H9 (cell line): ENCODE measurements around the gene PLD4. TPM values are rescaled to one million over a fixed set of nuclear protein-coding genes. Genes with fewer than 3 reads are reported as not detected.
A peak's percentile ranks its signal among the peaks of the same experiment; 100 is the strongest.

Experiments used
- DNase-seq: peaks from one replicate; pipeline ENCODE4 v3.0.0-alpha.2; 2017
- H2AFZ ChIP-seq: one replicate; pipeline ENCODE4 v1.6.1; 2013; ENCODE audit warnings: mild to moderate bottlenecking, low read length, control low read depth, moderate library complexity
- H2AK5ac ChIP-seq: 2 replicates; pipeline ENCODE4 v1.6.1; 2013; ENCODE audit warnings: low read length, control low read depth, mixed read lengths; ENCODE audit not compliant: insufficient read length
- H2BK120ac ChIP-seq: one replicate; pipeline ENCODE4 v1.6.1; 2013; ENCODE audit warnings: low read depth, mild to moderate bottlenecking, low read length, control low read depth, inconsistent platforms; ENCODE audit not compliant: poor library complexity, severe bottlenecking
- H2BK12ac ChIP-seq: 2 replicates; pipeline ENCODE4 v1.6.1; 2013; ENCODE audit warnings: low read length, control low read depth, mixed read lengths, low read depth; ENCODE audit not compliant: insufficient read length
- H2BK15ac ChIP-seq: 2 replicates; pipeline ENCODE4 v1.6.1; 2013; ENCODE audit warnings: low read depth, low read length, control low read depth
- H2BK20ac ChIP-seq: one replicate; pipeline ENCODE4 v1.6.1; 2013; ENCODE audit warnings: low read depth, mild to moderate bottlenecking, low read length, control low read depth, inconsistent platforms; ENCODE audit not compliant: poor library complexity, severe bottlenecking
- H2BK5ac ChIP-seq: 2 replicates; pipeline ENCODE4 v1.6.1; 2013; ENCODE audit warnings: low read length, control low read depth, mixed read lengths; ENCODE audit not compliant: insufficient read length
- H3K14ac ChIP-seq: 2 replicates; pipeline ENCODE4 v1.6.1; 2013; ENCODE audit warnings: low read length, control low read depth; ENCODE audit not compliant: insufficient read depth
- H3K18ac ChIP-seq: 2 replicates; pipeline ENCODE4 v1.6.1; 2013; ENCODE audit warnings: low read depth, mild to moderate bottlenecking, mixed read lengths, low read length, control low read depth; ENCODE audit not compliant: insufficient read length
- H3K23ac ChIP-seq: 2 replicates; pipeline ENCODE4 v1.6.1; 2013; ENCODE audit warnings: low read length, control low read depth, mixed read lengths, low read depth; ENCODE audit not compliant: insufficient read length
- H3K23me2 ChIP-seq: 2 replicates; pipeline ENCODE4 v1.6.1; 2013; ENCODE audit warnings: low read depth, mild to moderate bottlenecking, mixed read lengths, low read length, control low read depth; ENCODE audit not compliant: insufficient read length, poor library complexity, severe bottlenecking
- H3K27ac ChIP-seq: 2 replicates; pipeline ENCODE4 v1.5.1; 2013; ENCODE audit warnings: low read length, control low read depth, mixed read lengths, low read depth; ENCODE audit not compliant: insufficient read length
- H3K27me3 ChIP-seq: 2 replicates; pipeline ENCODE4 v1.6.1; 2013; ENCODE audit warnings: low read length, control low read depth, inconsistent platforms; ENCODE audit not compliant: insufficient read depth
- H3K4ac ChIP-seq: 2 replicates; pipeline ENCODE4 v1.6.1; 2013; ENCODE audit warnings: low read depth, mild to moderate bottlenecking, control low read depth, inconsistent platforms, low read length, moderate library complexity
- H3K4me1 ChIP-seq: 2 replicates; pipeline ENCODE4 v1.6.1; 2013; ENCODE audit warnings: low read length, control low read depth, inconsistent platforms; ENCODE audit not compliant: insufficient read depth
- H3K4me2 ChIP-seq: 2 replicates; pipeline ENCODE4 v1.6.1; 2013; ENCODE audit warnings: low read length, control low read depth, mixed read lengths; ENCODE audit not compliant: insufficient read length, insufficient read depth
- H3K56ac ChIP-seq: 2 replicates; pipeline ENCODE4 v1.6.1; 2013; ENCODE audit warnings: low read depth, mild to moderate bottlenecking, mixed read lengths, low read length, control low read depth; ENCODE audit not compliant: insufficient read length
- H3K79me1 ChIP-seq: 2 replicates; pipeline ENCODE4 v1.6.1; 2013; ENCODE audit warnings: low read depth, mild to moderate bottlenecking, moderate library complexity, low read length, control low read depth, inconsistent platforms; ENCODE audit not compliant: insufficient read depth, poor library complexity, severe bottlenecking
- H3K79me2 ChIP-seq: 2 replicates; pipeline ENCODE4 v1.6.1; 2013; ENCODE audit warnings: low read length, control low read depth, inconsistent platforms; ENCODE audit not compliant: insufficient read depth
- H3K9ac ChIP-seq: 2 replicates; pipeline ENCODE4 v1.6.1; 2013; ENCODE audit warnings: low read length, control low read depth, mixed read lengths; ENCODE audit not compliant: insufficient read length; ENCODE audit errors: extremely low read depth
- H3K9me3 ChIP-seq: one replicate; pipeline ENCODE4 v1.6.1; 2013; ENCODE audit warnings: low read depth, low read length, inconsistent platforms; ENCODE audit not compliant: control insufficient read depth
- H3T11ph ChIP-seq: one replicate; pipeline ENCODE4 v1.6.1; 2013; ENCODE audit warnings: mild to moderate bottlenecking, low read length, control low read depth, inconsistent platforms
- H4K20me1 ChIP-seq: one replicate; pipeline ENCODE4 v1.6.1; 2013; ENCODE audit not compliant: control insufficient read depth, insufficient read length, insufficient read depth
- H4K5ac ChIP-seq: 2 replicates; pipeline ENCODE4 v1.6.1; 2013; ENCODE audit warnings: low read depth, mild to moderate bottlenecking, mixed read lengths, low read length, control low read depth; ENCODE audit not compliant: insufficient read length
- H4K8ac ChIP-seq: replicated peaks from 2 replicates; pipeline ENCODE4 v1.6.1; 2013; ENCODE audit warnings: low read length, control low read depth, mixed read lengths, low read depth; ENCODE audit not compliant: insufficient read length
- H4K91ac ChIP-seq: 2 replicates; pipeline ENCODE4 v1.6.1; 2013; ENCODE audit warnings: low read depth, mild to moderate bottlenecking, moderate library complexity, mixed read lengths, low read length, control low read depth; ENCODE audit not compliant: insufficient read length
- H3K27ac Mint-ChIP-seq, 3 experiments: 2 replicates in 2 of 3; 3 replicates in 1 of 3; pipeline ENCODE4 v1.8.0; 2020 to 2021; ENCODE audit warnings: mixed read lengths in 3 of 3, mild to moderate bottlenecking in 1 of 3, moderate library complexity in 1 of 3
- H3K27me3 Mint-ChIP-seq: 2 replicates; pipeline ENCODE4 v1.8.0; 2021; ENCODE audit warnings: low read depth, mild to moderate bottlenecking, moderate library complexity, mixed read lengths
- H3K36me3 Mint-ChIP-seq, 3 experiments: 2 replicates in 2 of 3; 3 replicates in 1 of 3; pipeline ENCODE4 v1.8.0; 2020 to 2021; ENCODE audit warnings: low read depth in 3 of 3, mixed read lengths in 3 of 3; ENCODE audit not compliant: insufficient read depth in 1 of 3
- H3K4me1 Mint-ChIP-seq, 2 experiments: 2 replicates each; pipeline ENCODE4 v1.8.0; 2020; ENCODE audit warnings: mixed read lengths in 2 of 2
- H3K4me3 Mint-ChIP-seq, 2 experiments: 2 replicates in 1 of 2; 3 replicates in 1 of 2; pipeline ENCODE4 v1.8.0; 2020 to 2021; ENCODE audit warnings: mild to moderate bottlenecking in 2 of 2, mixed read lengths in 2 of 2, moderate library complexity in 1 of 2
- H3K9me3 Mint-ChIP-seq, 2 experiments: 2 replicates in 1 of 2; 3 replicates in 1 of 2; pipeline ENCODE4 v1.8.0; 2020; ENCODE audit warnings: mild to moderate bottlenecking in 2 of 2, mixed read lengths in 2 of 2, moderate library complexity in 1 of 2
- WGBS: extraction: QIAGEN DNeasy Blood & Tissue Kit; methylation state at CpG from one replicate; pipeline ENCODE4 v1.1.7; 2013; ENCODE audit warnings: missing lambda C conversion rate, low lambda C conversion rate, mixed read lengths; ENCODE audit not compliant: insufficient read length; ENCODE audit errors: extremely low coverage; 5-methylcytosine and 5-hydroxymethylcytosine counted together
- total RNA-seq: library from RNA; stranded (reverse); gene quantifications from 2 replicates; pipeline ENCODE4 v1.2.1, GENCODE V29; 2021
- TF ChIP-seq, protein P1 (sequence below): fragments of 200-600 bp; sonication (generic); conservative IDR thresholded peaks from 3 replicates; pipeline ENCODE4 v1.8.0; 2021; ENCODE audit warnings: antibody characterized with exemption, mild to moderate bottlenecking

Gene PLD4
- total RNA-seq, 1 experiment from 2014 or later: not detected

DNA sequence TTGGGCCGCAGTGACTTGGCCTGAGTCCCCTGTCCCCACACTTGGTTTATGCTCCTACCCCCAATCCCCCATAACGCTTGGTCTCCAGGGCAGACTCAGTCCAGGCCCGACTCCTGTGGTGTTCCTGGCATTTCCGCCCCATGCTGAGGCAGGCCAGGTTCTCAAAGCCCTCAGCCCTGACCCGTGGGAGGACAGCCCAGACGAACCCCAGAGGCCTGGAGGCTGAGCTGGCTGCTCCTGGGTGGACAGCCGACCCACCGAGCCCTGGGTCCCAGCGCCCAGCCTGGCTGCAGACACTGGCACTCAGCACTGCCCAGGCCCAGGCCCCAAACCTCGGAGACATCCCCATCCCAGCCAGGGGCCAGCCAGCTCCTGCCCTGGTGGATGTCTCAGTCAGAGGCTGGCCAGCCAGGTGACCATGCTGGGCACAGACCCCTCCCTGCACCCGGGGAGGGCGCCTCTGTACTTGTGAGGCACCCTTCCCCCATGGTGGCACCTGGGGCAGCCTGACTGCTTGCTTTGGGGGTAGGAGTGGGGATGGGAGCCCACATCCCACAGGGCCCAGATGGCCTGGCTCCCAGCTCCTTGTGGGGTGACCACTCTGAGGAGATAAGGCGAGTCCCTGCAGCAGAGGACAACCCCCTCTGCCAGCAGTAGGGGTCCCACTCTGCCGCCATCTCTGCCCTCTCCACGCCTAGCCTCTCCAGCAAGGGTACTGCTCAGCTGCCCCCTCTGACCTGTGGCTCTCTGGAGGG is 1.4 kb downstream of the PLD4 start:
- H2BK12ac ChIP-seq: no peak overlapping the region
- peaks cover 23% of the 10 kb centered on the region for H3K27me3 Mint-ChIP-seq
- H3K56ac ChIP-seq: no peak overlapping the region
- H3K4me1 ChIP-seq: no peaks in the 10 kb centered on the region; the same call in 1 of the 2 replicates
- H3K4ac ChIP-seq: no peak overlapping the region
- H3K23ac ChIP-seq: no peak overlapping the region
- H3K9me3 Mint-ChIP-seq: no peaks in the 10 kb centered on the region; a peak in 1 of 5 replicates
- no peaks in the 10 kb centered on the region for H3K79me1 ChIP-seq
- H3K14ac ChIP-seq: peak overlapping the region; percentile 49; the same call in 1 of the 2 replicates
- no peak overlapping the region for H3K4me3 Mint-ChIP-seq
- no peaks in the 10 kb centered on the region for H3K79me2 ChIP-seq
- H3K23me2 ChIP-seq: no peaks in the 10 kb centered on the region
- no peak overlapping the region for H2BK15ac ChIP-seq
- 0 out of 4 replicates have a peak, but pooled peaks cover 0 to 2% of the 10 kb centered on the region in 2 experiments for H3K4me1 Mint-ChIP-seq
- H4K5ac ChIP-seq: no peak overlapping the region
- no peak overlapping the region for H2BK20ac ChIP-seq
- no CpG with 5 or more reads among the region's 15 CpGs for WGBS
- no peak overlapping the region for H4K91ac ChIP-seq
- H3K9me3 ChIP-seq: no peaks in the 10 kb centered on the region
- no peak overlapping the region for H2AFZ ChIP-seq
- H3K27ac Mint-ChIP-seq: no peak overlapping the region
- H3K9ac ChIP-seq: no peak overlapping the region
- no peak overlapping the region for H3K27ac ChIP-seq
- H3K4me2 ChIP-seq: no peak overlapping the region
- no peak overlapping the region for H3K18ac ChIP-seq
- no peak overlapping the region for H2AK5ac ChIP-seq
- no peak overlapping the region for H4K8ac ChIP-seq
- no peak overlapping the region for H2BK5ac ChIP-seq
- no peak overlapping the region for H2BK120ac ChIP-seq
- no peaks in the 10 kb centered on the region for H4K20me1 ChIP-seq
- H3T11ph ChIP-seq: no peak overlapping the region
- no peak for DNase-seq
- 0 out of 7 replicates have a peak, but pooled peaks cover 0 to 3% (median 0%) of the 10 kb centered on the region in 3 experiments for H3K36me3 Mint-ChIP-seq
- peaks cover 6% of the 10 kb centered on the region; the same call in 1 of the 2 replicates for H3K27me3 ChIP-seq
- TF ChIP-seq, protein P1, sequence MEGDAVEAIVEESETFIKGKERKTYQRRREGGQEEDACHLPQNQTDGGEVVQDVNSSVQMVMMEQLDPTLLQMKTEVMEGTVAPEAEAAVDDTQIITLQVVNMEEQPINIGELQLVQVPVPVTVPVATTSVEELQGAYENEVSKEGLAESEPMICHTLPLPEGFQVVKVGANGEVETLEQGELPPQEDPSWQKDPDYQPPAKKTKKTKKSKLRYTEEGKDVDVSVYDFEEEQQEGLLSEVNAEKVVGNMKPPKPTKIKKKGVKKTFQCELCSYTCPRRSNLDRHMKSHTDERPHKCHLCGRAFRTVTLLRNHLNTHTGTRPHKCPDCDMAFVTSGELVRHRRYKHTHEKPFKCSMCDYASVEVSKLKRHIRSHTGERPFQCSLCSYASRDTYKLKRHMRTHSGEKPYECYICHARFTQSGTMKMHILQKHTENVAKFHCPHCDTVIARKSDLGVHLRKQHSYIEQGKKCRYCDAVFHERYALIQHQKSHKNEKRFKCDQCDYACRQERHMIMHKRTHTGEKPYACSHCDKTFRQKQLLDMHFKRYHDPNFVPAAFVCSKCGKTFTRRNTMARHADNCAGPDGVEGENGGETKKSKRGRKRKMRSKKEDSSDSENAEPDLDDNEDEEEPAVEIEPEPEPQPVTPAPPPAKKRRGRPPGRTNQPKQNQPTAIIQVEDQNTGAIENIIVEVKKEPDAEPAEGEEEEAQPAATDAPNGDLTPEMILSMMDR: no peak
